IMR-90 (cell line): ENCODE measurements around the gene NECTIN2. TPM values are rescaled to one million over a fixed set of nuclear protein-coding genes. Genes with fewer than 3 reads are reported as not detected.

Experiments used
- ATAC-seq: fragments of 200-7000 bp; cut with Tn5 transposase; 2 replicates; pipeline ENCODE4 v1.9.1; 2020; ENCODE audit warnings: low read depth, mild to moderate bottlenecking, moderate library complexity
- BruUV-seq: library from RNA; stranded (reverse); fragments of 400-500 nt; replicated peaks from 2 replicates; lab custom pipeline; 2021; lab: Mats Ljungman, UMichigan
- CTCF ChIA-PET: fragments of 300-600 bp; formaldehyde crosslinking; extraction: SDS; loops from one replicate; lab custom pipeline; 2021; ENCODE audit warnings: antibody characterized with exemption; lab: Yijun Ruan, JAX
- POLR2A ChIA-PET: fragments of 300-600 bp; sonication (Branson Sonifier 250); formaldehyde crosslinking; loops from one replicate; lab custom pipeline; 2022; ENCODE audit warnings: antibody characterized with exemption; ENCODE audit not compliant: unreplicated experiment; lab: Charles Lee
- DNase-seq: peaks from one replicate; pipeline ENCODE4 v3.0.0; 2013
- H2AFZ ChIP-seq: replicated peaks from 2 replicates; pipeline ENCODE3; 2013; ENCODE audit warnings: low read length, mild to moderate bottlenecking; ENCODE audit not compliant: poor library complexity
- H2AK5ac ChIP-seq: 2 replicates; pipeline ENCODE4 v1.6.1; 2013; ENCODE audit warnings: low read depth, low read length, inconsistent platforms
- H2AK9ac ChIP-seq: replicated peaks from 2 replicates; pipeline ENCODE3; 2013; ENCODE audit warnings: mild to moderate bottlenecking, low read depth, low read length, moderate library complexity; ENCODE audit not compliant: poor library complexity
- H2BK120ac ChIP-seq: 2 replicates; pipeline ENCODE4 v1.6.1; 2013; ENCODE audit warnings: low read depth, low read length, inconsistent platforms
- H2BK15ac ChIP-seq: 3 replicates; pipeline ENCODE4 v1.6.1; 2013; ENCODE audit warnings: low read depth, low read length, inconsistent platforms
- H2BK20ac ChIP-seq: 2 replicates; pipeline ENCODE4 v1.6.1; 2013; ENCODE audit warnings: low read depth, mild to moderate bottlenecking, inconsistent platforms, low read length, moderate library complexity
- H2BK5ac ChIP-seq: 2 replicates; pipeline ENCODE4 v1.6.1; 2013; ENCODE audit warnings: mild to moderate bottlenecking, low read depth, low read length, inconsistent platforms; ENCODE audit not compliant: poor library complexity, severe bottlenecking
- H3K14ac ChIP-seq: replicated peaks from 2 replicates; pipeline ENCODE4 v1.6.1; 2013; ENCODE audit warnings: low read depth, low read length, inconsistent platforms
- H3K18ac ChIP-seq: 2 replicates; pipeline ENCODE4 v1.6.1; 2013; ENCODE audit warnings: low read depth, low read length, control low read depth
- H3K23ac ChIP-seq: 2 replicates; pipeline ENCODE4 v1.6.1; 2013; ENCODE audit warnings: low read depth, low read length, inconsistent platforms
- H3K27ac ChIP-seq: 2 replicates; pipeline ENCODE4 v1.5.1; 2013; ENCODE audit warnings: mild to moderate bottlenecking, control low read depth, low read length; ENCODE audit not compliant: insufficient read depth
- H3K27me3 ChIP-seq: 2 replicates; pipeline ENCODE4 v1.6.1; 2013; ENCODE audit warnings: low read length; ENCODE audit not compliant: control insufficient read depth, insufficient read depth
- H3K36me3 ChIP-seq: 2 replicates; pipeline ENCODE4 v1.6.1; 2013; ENCODE audit warnings: low read length, mixed read lengths; ENCODE audit not compliant: control insufficient read depth, insufficient read depth
- H3K4ac ChIP-seq: 2 replicates; pipeline ENCODE4 v1.6.1; 2013; ENCODE audit warnings: low read depth, low read length, inconsistent platforms
- H3K4me1 ChIP-seq: 2 replicates; pipeline ENCODE4 v1.6.1; 2013; ENCODE audit warnings: low read length, mixed read lengths; ENCODE audit not compliant: control insufficient read depth, insufficient read depth
- H3K4me2 ChIP-seq: 2 replicates; pipeline ENCODE4 v1.6.1; 2013; ENCODE audit warnings: low read depth, mild to moderate bottlenecking, control low read depth, low read length, moderate library complexity
- H3K4me3 ChIP-seq: 2 replicates; pipeline ENCODE4 v1.5.1; 2013; ENCODE audit warnings: low read depth, mild to moderate bottlenecking, control low read depth, low read length, moderate library complexity; ENCODE audit not compliant: insufficient read depth
- H3K56ac ChIP-seq: 2 replicates; pipeline ENCODE4 v1.6.1; 2013; ENCODE audit warnings: low read length, inconsistent platforms; ENCODE audit not compliant: insufficient read depth; ENCODE audit errors: extremely low read depth
- H3K79me1 ChIP-seq, 2 experiments: 2 replicates each; pipeline ENCODE4 v1.6.1; 2013; ENCODE audit warnings: low read length in 2 of 2, inconsistent platforms in 1 of 2, low read depth in 1 of 2
- H3K9ac ChIP-seq: 2 replicates; pipeline ENCODE4 v1.6.1; 2013; ENCODE audit warnings: low read depth, low read length, control low read depth
- H3K9me1 ChIP-seq: 2 replicates; pipeline ENCODE4 v1.6.1; 2013; ENCODE audit warnings: low read length, inconsistent platforms; ENCODE audit not compliant: insufficient read depth
- H3K9me3 ChIP-seq: 2 replicates; pipeline ENCODE4 v1.6.1; 2013; ENCODE audit warnings: low read length; ENCODE audit not compliant: control insufficient read depth, insufficient read depth
- H4K20me1 ChIP-seq: 2 replicates; pipeline ENCODE4 v1.6.1; 2013; ENCODE audit warnings: low read length, inconsistent platforms; ENCODE audit not compliant: insufficient read depth
- H4K5ac ChIP-seq: 2 replicates; pipeline ENCODE4 v1.6.1; 2013; ENCODE audit warnings: mild to moderate bottlenecking, low read depth, low read length, control low read depth
- H4K8ac ChIP-seq, 2 experiments: 2 replicates each; pipeline ENCODE4 v1.6.1; 2013; ENCODE audit warnings: low read depth in 2 of 2, low read length in 2 of 2, control low read depth in 1 of 2, inconsistent platforms in 1 of 2
- H4K91ac ChIP-seq: 2 replicates; pipeline ENCODE4 v1.6.1; 2013; ENCODE audit warnings: low read depth, low read length, inconsistent platforms; ENCODE audit not compliant: insufficient read depth
- BHLHE40 ChIP-seq: fragments of 150-350 bp; IDR thresholded peaks from 2 replicates; pipeline ENCODE4 v1.6.1; 2016; ENCODE audit warnings: mild to moderate bottlenecking, low read depth, low read length
- CHD1 ChIP-seq: IDR thresholded peaks from 2 replicates; pipeline ENCODE4 v1.6.1; 2012; ENCODE audit warnings: low read depth, low read length, improper control_type of control experiment
- CTCF ChIP-seq: conservative IDR thresholded peaks from 2 replicates; pipeline ENCODE4 v1.5.1; 2012; ENCODE audit warnings: mild to moderate bottlenecking, low read depth, low read length, improper control_type of control experiment
- ELK1 ChIP-seq: fragments of 150-350 bp; IDR thresholded peaks from 2 replicates; pipeline ENCODE4 v1.6.1; 2016; ENCODE audit warnings: low read depth, mild to moderate bottlenecking, low read length, moderate library complexity, borderline replicate concordance
- FOS ChIP-seq: fragments of 150-350 bp; IDR thresholded peaks from 2 replicates; pipeline ENCODE4 v1.6.1; 2016; ENCODE audit warnings: low read depth, low read length
- MAFK ChIP-seq: IDR thresholded peaks from 2 replicates; pipeline ENCODE4 v1.6.1; 2012; ENCODE audit warnings: low read depth, low read length, improper control_type of control experiment
- MAZ ChIP-seq: IDR thresholded peaks from 2 replicates; pipeline ENCODE4 v1.6.1; 2012; ENCODE audit warnings: low read depth, mild to moderate bottlenecking, low read length, improper control_type of control experiment, moderate library complexity, borderline replicate concordance
- MXI1 ChIP-seq: IDR thresholded peaks from 2 replicates; pipeline ENCODE4 v1.6.1; 2012; ENCODE audit warnings: low read depth, mild to moderate bottlenecking, low read length, moderate library complexity, borderline replicate concordance
- NFE2L2 ChIP-seq: fragments of 150-350 bp; IDR thresholded peaks from 2 replicates; pipeline ENCODE4 v1.6.1; 2016; ENCODE audit warnings: low read depth, mild to moderate bottlenecking, low read length
- SMC3 ChIP-seq: fragments of 150-350 bp; IDR thresholded peaks from 2 replicates; pipeline ENCODE4 v1.6.1; 2016; ENCODE audit warnings: low read depth, mild to moderate bottlenecking, antibody characterized with exemption, low read length, moderate library complexity
- WGBS, 2 experiments: methylation state at CpG; one replicate each; pipeline versions ENCODE4 v1.1.5 to v1.1.7; 2013; ENCODE audit warnings: missing lambda C conversion rate in 2 of 2; ENCODE audit not compliant: insufficient read length in 1 of 2; ENCODE audit errors: extremely low coverage in 2 of 2; 5-methylcytosine and 5-hydroxymethylcytosine counted together
- dilution Hi-C: fragments of 300-500 bp; cut with HindIII; formaldehyde crosslinking; loops from one replicate; pipeline ENCODE4 v1.14.3; 2018; ENCODE audit warnings: low sequenced_read_pairs; ENCODE audit not compliant: unreplicated experiment
- in situ Hi-C: fragments of 300-500 bp; cut with MboI; formaldehyde crosslinking; loops from 3 replicates; pipeline ENCODE4 v1.14.3; 2019; ENCODE audit warnings: low sequenced_read_pairs, inconsistent platforms, mixed read lengths
- intact Hi-C: fragments of 100-400 bp; cut with micrococcal nuclease; formaldehyde crosslinking; loops from 2 replicates; pipeline ENCODE4 v1.10.0; 2022
- polyA plus RNA-seq, 3 experiments: library from polyadenylated mRNA; depleted of rRNA; stranded (reverse); fragments of >200 nt; gene quantifications; 2 replicates each; pipeline ENCODE4 v1.2.3, GENCODE V29; 2012; ENCODE audit warnings: low replicate concordance in 1 of 3
- total RNA-seq: library from RNA; depleted of rRNA; stranded (reverse); fragments of >200 nt; gene quantifications from 2 replicates; pipeline ENCODE4 v1.2.3, GENCODE V29; 2012

The NECTIN2 gene
- total and polyA plus RNA-seq, 2 of the 4 experiments (the other 2 are of a cell fraction) = 77.8 to 170 TPM

- no peak overlapping the region for H4K5ac ChIP-seq
- POLR2A ChIA-PET = no interaction called here
Measured at GRCh38 chr19:44903216-44903601, 57.1 kb downstream of the NECTIN2 start.

More at GRCh38 chr19:44903216-44903601, 57.1 kb downstream of the NECTIN2 start:
- in situ Hi-C loops = no loop called here
- H3K14ac ChIP-seq = no peak overlapping the region
- ATAC-seq (no peak; the same call in 1 of the 2 replicates), DNase-seq (no peak)
- no peak overlapping the region for H3K18ac ChIP-seq
- CTCF ChIA-PET = interaction anchor here (1.6 kb wide), 1 partner anchor 49 kb away, joined by 10 read pairs; no protein-coding TSS in a partner anchor
- H3K56ac ChIP-seq = no peak overlapping the region
- no peak overlapping the region for H4K91ac ChIP-seq
- no peak overlapping the region for H3K27ac ChIP-seq
- H2AFZ ChIP-seq = no peak overlapping the region
- H3K36me3 ChIP-seq = peaks cover 22% of the 10 kb centered on the region
- TF ChIP-seq CHD1 (no peak), FOS (no peak), BHLHE40 (no peak), ELK1 (no peak), CTCF (no peak), MAZ (no peak), SMC3 (no peak), NFE2L2 (no peak), MAFK (no peak), MXI1 (no peak)
- no peaks in the 10 kb centered on the region for H3K9me1 ChIP-seq
- no peak overlapping the region for H3K4ac ChIP-seq
- no peak overlapping the region for H2BK5ac ChIP-seq
- no peak overlapping the region for H2AK5ac ChIP-seq
- BruUV-seq = no TSS peak
- H4K8ac ChIP-seq = no peak overlapping the region
- dilution Hi-C loops = no loop called here
- peaks cover 8% of the 10 kb centered on the region for H3K27me3 ChIP-seq
- intact Hi-C loops = loop anchor here (1.0 to 2.0 kb wide), 3 partner anchors 48 to 156 kb away; no protein-coding TSS in a partner anchor
- no CpG with 5 or more reads among the region's 15 CpGs for WGBS, 2 experiments
- no peak overlapping the region for H2AK9ac ChIP-seq
- no peaks in the 10 kb centered on the region for H3K9me3 ChIP-seq
- peaks cover 4% of the 10 kb centered on the region; the same call in 1 of the 2 replicates for H4K20me1 ChIP-seq
- no peak overlapping the region for H3K4me3 ChIP-seq
- H3K79me1 ChIP-seq = no peaks in the 10 kb centered on the region; a peak in 2 of 4 replicates
- no peak overlapping the region for H3K23ac ChIP-seq
- no peak overlapping the region for H3K9ac ChIP-seq
- peaks cover 3% of the 10 kb centered on the region; the same call in 1 of the 2 replicates for H3K4me1 ChIP-seq
- H2BK15ac ChIP-seq = no peak overlapping the region
- no peak overlapping the region for H2BK120ac ChIP-seq
- H2BK20ac ChIP-seq = no peak overlapping the region
- no peak overlapping the region for H3K4me2 ChIP-seq
